Calu3 (cell line): ENCODE measurements around the gene GTF3C4. TPM values are rescaled to one million over a fixed set of nuclear protein-coding genes. Genes with fewer than 3 reads are reported as not detected.

ENCODE experiments used
- BruUV-seq: library from RNA; stranded (reverse); fragments of 400-500 nt; replicated peaks from 2 replicates; lab custom pipeline; 2021; lab: Mats Ljungman, UMichigan
- CTCF ChIA-PET: fragments of 300-600 bp; sonication (Branson Sonifier 250); formaldehyde crosslinking; loops from one replicate; lab custom pipeline; 2022; ENCODE audit warnings: antibody characterized with exemption; lab: Charles Lee
- DNase-seq: peaks from one replicate; pipeline ENCODE4 v3.0.0; 2022
- H3K27ac Mint-ChIP-seq: one replicate; pipeline ENCODE4 v1.8.0; 2022; ENCODE audit warnings: mixed read lengths; ENCODE audit not compliant: unreplicated experiment
- H3K27me3 Mint-ChIP-seq: one replicate; pipeline ENCODE4 v1.8.0; 2022; ENCODE audit warnings: mixed read lengths; ENCODE audit not compliant: unreplicated experiment
- H3K36me3 Mint-ChIP-seq: one replicate; pipeline ENCODE4 v1.8.0; 2022; ENCODE audit warnings: mild to moderate bottlenecking, moderate library complexity, mixed read lengths; ENCODE audit not compliant: insufficient read depth, unreplicated experiment
- H3K4me1 Mint-ChIP-seq: one replicate; pipeline ENCODE4 v1.8.0; 2022; ENCODE audit warnings: mild to moderate bottlenecking, low read depth, mixed read lengths; ENCODE audit not compliant: unreplicated experiment
- H3K4me3 Mint-ChIP-seq: one replicate; pipeline ENCODE4 v1.8.0; 2022; ENCODE audit warnings: mild to moderate bottlenecking, low read depth, moderate library complexity, mixed read lengths; ENCODE audit not compliant: unreplicated experiment
- H3K9me3 Mint-ChIP-seq: one replicate; pipeline ENCODE4 v1.8.0; 2022; ENCODE audit warnings: low read depth, mixed read lengths; ENCODE audit not compliant: unreplicated experiment
- CTCF ChIP-seq: fragments of 200-600 bp; IDR thresholded peaks from one replicate; pipeline ENCODE4 v1.8.0; 2022; ENCODE audit warnings: antibody characterized with exemption; ENCODE audit not compliant: unreplicated experiment
- intact Hi-C: fragments of 100-400 bp; cut with micrococcal nuclease; formaldehyde crosslinking; loops from one replicate; pipeline ENCODE4 v1.10.0; 2022; ENCODE audit not compliant: unreplicated experiment
- total RNA-seq: library from RNA; stranded (reverse); gene quantifications from 2 replicates; pipeline ENCODE4 v1.2.3, GENCODE V29; 2022

The GTF3C4 gene
- total RNA-seq, 1 experiment from 2014 or later = 16.1 TPM

- Mint-ChIP-seq H3K9me3 (no peaks in the 10 kb centered on the region), H3K27ac (no peak overlapping the region), H3K4me3 (no peak overlapping the region), H3K36me3 (no peaks in the 10 kb centered on the region), H3K4me1 (no peaks in the 10 kb centered on the region), H3K27me3 (peaks cover 2% of the 10 kb centered on the region)
- intact Hi-C loops = no loop called here
- no TSS peak for BruUV-seq
- no peak for DNase-seq
- TF ChIP-seq CTCF = no peak
- CTCF ChIA-PET = no interaction called here
Measured at GRCh38 chr9:132728497-132728896, 58.2 kb downstream of the GTF3C4 start.

GRCh38 chr9:132729235-132729890, 59.1 kb downstream of the GTF3C4 start:
- H3K4me3 Mint-ChIP-seq = no peak overlapping the region
- no peak for TF ChIP-seq CTCF
- no peak for DNase-seq
- no peaks in the 10 kb centered on the region for H3K27me3 Mint-ChIP-seq
- intact Hi-C loops = no loop called here
- no peaks in the 10 kb centered on the region for H3K4me1 Mint-ChIP-seq
- CTCF ChIA-PET = no interaction called here
- no TSS peak for BruUV-seq
- H3K27ac Mint-ChIP-seq = no peak overlapping the region
- H3K9me3 Mint-ChIP-seq = no peaks in the 10 kb centered on the region
- H3K36me3 Mint-ChIP-seq = no peaks in the 10 kb centered on the region

GRCh38 chr9:132730054-132731033, 60.1 kb downstream of the GTF3C4 start:
- H3K9me3 Mint-ChIP-seq = no peaks in the 10 kb centered on the region
- no peak for TF ChIP-seq CTCF
- CTCF ChIA-PET = no interaction called here
- H3K36me3 Mint-ChIP-seq = no peaks in the 10 kb centered on the region
- H3K4me1 Mint-ChIP-seq = no peaks in the 10 kb centered on the region
- intact Hi-C loops = no loop called here
- BruUV-seq = no TSS peak
- no peaks in the 10 kb centered on the region for H3K27me3 Mint-ChIP-seq
- H3K4me3 Mint-ChIP-seq = no peak overlapping the region
- DNase-seq = no peak
- H3K27ac Mint-ChIP-seq = no peak overlapping the region

- Mint-ChIP-seq H3K9me3 (no peaks in the 10 kb centered on the region), H3K4me1 (no peaks in the 10 kb centered on the region), H3K27ac (no peak overlapping the region), H3K27me3 (no peaks in the 10 kb centered on the region), H3K36me3 (no peaks in the 10 kb centered on the region), H3K4me3 (no peak overlapping the region)
- no peak for DNase-seq
- intact Hi-C loops = no loop called here
- CTCF ChIA-PET = no interaction called here
- no peak for TF ChIP-seq CTCF
- BruUV-seq = no TSS peak
Measured at GRCh38 chr9:132731230-132731629, 61.0 kb downstream of the GTF3C4 start.
